HG03159 (cell line): Measurements from ENCODE around the gene KDM4C.
"Not testable (repeated sequence)": the region's sequence is repeated elsewhere in the genome, so short reads cannot be mapped to it uniquely, and the experiment has no call there.

Experiments used
- ATAC-seq: cut with Tn5 transposase; IDR thresholded peaks from one replicate; pipeline ENCODE4 v1.9.1; 2021; ENCODE audit warnings: mild to moderate bottlenecking, moderate library complexity; ENCODE audit not compliant: unreplicated experiment

Gene KDM4C

DNA sequence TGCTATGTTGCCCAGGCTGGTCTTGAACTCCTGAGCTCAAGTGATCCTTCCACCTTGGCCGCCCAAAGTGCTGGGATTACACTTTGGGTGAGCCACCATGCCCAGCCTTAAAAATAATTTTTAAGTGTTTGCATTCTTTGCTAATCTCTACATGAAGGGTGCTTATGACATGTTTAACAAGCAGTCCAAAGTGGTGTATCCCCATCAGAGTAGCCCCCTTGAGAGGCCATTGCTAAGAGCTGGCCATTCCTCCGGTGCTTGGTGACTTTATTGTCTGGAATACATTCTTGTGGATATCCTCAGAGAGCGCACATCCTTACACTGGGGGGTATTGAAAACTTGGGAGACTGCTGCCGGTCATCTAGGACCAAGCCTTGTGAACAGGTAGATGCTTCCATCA is 395.4 kb downstream of the KDM4C start:
- ATAC-seq, result no peak

DNA sequence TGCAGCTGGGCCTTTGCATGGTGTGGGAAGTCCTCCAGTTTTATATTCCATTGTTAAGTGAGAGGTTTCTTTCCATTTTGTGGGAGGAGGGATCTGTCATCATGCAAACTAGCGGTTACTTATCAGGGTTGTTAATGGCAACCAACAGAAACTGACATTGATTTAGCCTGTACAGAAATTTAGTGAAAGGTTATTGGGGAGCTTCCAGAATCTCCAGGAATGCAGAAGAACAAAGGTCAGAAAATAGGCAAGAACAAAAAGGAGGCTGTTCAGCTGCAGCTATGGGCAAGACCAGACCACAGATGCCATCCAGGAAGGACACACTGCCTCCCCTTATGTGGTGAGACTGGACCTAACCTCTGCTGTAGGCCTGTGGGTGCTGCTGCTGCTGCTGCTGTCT is 395.8 kb downstream of the KDM4C start:
- no peak for ATAC-seq

- no peak for ATAC-seq
Observed at GRCh38 chr9:7154003-7154619, 396.3 kb downstream of the KDM4C start.

GRCh38 chr9:7154650-7155049 is 396.9 kb downstream of the KDM4C start:
- ATAC-seq, result no peak

DNA sequence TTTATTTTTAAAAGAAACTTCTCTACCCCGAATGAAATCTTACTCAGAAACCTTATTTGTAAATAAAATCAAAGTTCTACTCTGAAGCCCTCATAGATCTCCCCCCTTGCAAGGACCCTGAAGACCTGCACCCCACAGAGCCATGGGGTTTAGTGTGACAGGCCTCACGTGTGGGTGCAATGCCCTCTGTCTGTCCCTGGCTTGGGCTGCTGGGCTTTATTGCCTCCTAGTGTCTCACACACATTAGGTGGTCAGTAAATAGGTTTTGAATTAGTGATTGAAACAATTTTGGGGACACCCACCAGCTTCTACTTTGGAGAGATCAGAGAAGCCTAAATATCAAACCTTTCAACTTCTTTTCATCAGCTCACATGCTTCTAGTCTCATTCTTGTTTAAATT is 403.7 kb downstream of the KDM4C start:
- ATAC-seq, result no peak

DNA sequence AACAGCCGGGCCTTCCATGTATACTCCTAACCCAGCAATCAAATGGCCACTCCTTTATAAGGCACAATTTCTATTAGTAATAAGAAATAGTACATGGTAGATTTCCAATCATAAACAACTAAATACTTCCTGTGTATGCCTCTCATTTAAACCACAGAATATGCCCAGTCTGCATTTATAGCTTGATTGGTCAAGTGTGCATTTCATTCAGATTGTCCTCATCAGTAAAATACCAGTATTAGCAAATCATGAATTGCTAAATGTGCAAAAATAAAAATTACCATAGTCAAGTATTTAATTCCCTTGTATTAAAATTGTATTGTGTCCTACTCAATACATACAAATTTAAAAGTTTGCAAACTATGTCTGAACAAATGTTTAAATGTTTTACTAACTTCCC is 406.2 kb downstream of the KDM4C start:
- ATAC-seq, result no peak

- no peak for ATAC-seq
Observed at GRCh38 chr9:7164440-7165330, 406.9 kb downstream of the KDM4C start.

GRCh38 chr9:7165331-7165975 is 407.7 kb downstream of the KDM4C start:
- ATAC-seq, result no peak

DNA sequence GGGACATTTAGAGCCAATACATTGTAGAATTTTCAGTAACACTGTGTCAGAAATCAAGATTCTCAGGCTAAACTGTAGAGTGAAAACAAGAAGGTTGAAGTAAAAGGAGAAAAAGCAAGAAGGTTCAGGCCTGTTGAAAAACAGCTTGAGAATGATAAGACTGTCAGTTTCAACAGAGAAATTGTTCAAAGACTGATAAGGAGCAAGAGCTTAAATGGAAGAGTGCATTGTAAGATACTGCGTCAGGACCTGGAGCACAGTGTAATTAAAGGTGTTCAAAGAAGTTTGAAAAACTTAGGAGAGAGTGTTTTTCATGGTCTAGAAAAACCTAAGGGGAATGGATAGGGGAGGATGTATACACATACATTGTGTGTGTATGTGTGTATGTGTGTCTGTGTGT is 408.3 kb downstream of the KDM4C start:
- ATAC-seq, result no peak

DNA sequence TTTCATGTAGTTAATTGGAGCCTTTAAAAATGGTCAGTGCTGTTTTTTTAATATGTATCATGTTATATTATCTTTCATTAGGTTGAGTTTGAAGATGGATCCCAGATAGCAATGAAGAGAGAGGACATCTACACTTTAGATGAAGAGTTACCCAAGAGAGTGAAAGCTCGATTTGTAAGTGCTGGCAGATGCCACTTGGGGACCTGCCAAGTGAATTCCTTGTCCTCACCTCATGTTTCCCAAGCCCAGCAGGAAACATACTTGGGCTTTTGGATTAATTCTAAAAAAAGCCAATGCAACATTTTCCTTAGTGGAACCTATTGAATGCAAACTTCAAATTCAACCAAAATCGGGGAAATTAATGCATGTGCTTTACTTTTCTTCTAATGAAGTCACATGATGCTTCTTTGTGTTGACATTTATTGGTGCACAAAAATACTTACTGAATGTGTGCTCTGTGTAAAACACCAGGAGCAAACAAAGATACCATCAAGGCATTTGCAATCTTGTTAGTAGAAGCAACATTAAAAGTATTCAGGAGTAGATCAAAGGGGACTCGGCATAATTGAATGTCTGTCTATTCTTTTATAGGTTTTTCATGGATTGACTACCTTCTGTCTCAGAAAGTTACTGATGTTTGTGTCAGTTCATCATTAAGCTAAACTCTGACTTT is 412.1 kb downstream of the KDM4C start:
- no peak for ATAC-seq

DNA sequence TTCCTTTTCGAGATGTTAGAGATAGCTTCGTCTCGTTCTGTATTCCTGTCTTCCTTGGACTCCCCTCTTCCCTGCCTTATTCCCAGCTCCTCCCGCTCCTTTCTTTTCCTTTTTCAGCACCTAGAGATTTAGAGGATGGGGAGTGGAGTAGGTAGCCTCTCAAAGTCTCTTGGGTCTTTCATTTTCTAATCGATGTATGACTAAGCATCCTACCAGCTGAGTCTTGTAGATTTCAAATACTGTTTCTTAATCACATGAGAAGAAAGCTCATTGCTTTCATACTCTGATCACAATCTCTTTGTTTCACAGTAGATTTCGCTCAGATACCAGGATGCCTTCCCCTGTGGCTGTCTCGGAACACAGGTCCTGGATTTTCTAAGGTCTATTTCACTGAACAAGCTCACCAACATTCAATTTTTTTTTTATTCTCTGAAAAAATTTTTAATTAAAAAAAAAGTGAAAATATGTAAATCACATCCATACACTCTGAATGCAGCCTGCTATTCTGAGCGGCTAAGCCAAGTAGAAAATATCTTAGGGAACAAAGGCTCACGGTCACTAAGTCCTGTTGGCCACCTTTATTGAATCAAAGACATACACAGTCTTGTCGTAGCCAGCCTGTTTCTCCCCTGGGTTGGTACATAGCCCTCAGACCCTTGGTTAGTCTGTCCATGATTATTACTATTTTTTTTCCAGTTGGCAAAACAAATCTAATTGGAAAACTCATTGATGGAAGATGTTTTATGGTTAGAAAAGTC is 413.8 kb downstream of the KDM4C start:
- ATAC-seq, result no peak

- ATAC-seq, result no peak
Observed at GRCh38 chr9:7172154-7173115, 414.7 kb downstream of the KDM4C start.

GRCh38 chr9:7173139-7173538 is 415.4 kb downstream of the KDM4C start:
- ATAC-seq, result no peak

DNA sequence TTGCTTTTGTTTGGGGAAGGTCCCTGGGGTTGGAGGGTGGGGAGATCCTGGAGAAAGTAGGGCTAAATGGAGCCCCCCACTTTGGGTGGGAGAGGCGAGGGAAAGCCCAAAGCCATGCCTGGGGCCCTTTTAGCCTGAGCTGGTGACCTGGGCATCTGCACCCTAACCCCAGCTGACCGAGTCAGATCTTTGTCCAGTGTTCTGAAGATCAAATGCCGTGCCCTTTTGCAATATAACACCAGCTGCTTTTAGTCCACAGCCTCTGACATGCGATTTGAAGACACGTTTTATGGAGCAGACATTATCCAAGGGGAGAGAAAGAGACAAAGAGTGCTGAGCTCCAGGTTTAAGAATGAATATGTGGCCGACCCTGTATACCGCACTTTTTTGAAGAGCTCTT is 416.5 kb downstream of the KDM4C start:
- no peak for ATAC-seq

- no peak for ATAC-seq
Observed at GRCh38 chr9:7174884-7175283, 417.1 kb downstream of the KDM4C start.

DNA sequence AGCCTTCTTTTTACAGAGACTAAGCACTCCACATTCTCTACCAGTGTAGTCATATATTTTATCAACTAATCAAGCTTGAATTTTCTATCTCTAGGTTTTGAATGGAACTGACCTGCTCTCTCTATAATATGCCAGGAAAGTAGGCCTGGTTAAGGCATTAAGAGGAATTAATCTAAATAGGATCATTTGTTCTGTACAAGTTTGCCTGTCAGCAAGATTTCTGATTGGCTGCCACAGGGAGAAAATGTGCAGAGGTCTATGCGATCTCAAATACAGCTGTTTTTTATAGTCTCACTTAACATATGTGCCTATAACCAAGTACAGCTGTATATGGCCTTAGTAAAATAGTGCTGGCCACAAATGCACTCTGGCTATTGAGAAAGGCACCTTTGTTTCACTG is 418.8 kb downstream of the KDM4C start:
- ATAC-seq, result no peak

- ATAC-seq, result no peak
Observed at GRCh38 chr9:7177383-7177782, 419.6 kb downstream of the KDM4C start.

- no peak for ATAC-seq
Observed at GRCh38 chr9:7178729-7179128, 421.0 kb downstream of the KDM4C start.

DNA sequence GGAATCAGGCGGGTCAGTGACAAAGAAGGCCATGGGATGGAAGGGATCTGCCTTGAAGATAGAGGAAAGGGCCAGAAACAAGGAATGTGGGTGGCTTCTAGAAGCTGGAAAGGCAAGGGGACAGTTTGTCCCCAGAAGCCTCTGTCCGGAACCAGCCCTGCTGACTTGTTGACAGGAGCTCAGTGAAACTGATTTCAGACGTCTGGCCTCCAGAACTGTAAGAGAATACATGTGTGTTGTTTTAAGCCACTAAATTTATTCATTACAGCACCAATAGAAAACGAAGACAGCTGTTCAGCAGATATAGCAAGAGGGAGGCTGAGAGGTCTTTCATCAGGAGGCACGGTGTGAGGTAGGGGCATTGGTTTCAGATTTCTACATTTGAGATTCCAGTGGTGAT is 422.5 kb downstream of the KDM4C start:
- no peak for ATAC-seq

GRCh38 chr9:7183139-7183538 is 425.4 kb downstream of the KDM4C start:
- ATAC-seq, result not testable (repeated sequence)
